ENCODE data around the gene ST6GAL1. TPM values are rescaled to one million over a fixed set of nuclear protein-coding genes. Genes with fewer than 3 reads are reported as not detected.
A peak's percentile ranks its signal among the peaks of the same experiment; 100 is the strongest.

ST6GAL1 gene
- total RNA-seq, 1 experiment from 2014 or later, result 74.2 TPM

DNA sequence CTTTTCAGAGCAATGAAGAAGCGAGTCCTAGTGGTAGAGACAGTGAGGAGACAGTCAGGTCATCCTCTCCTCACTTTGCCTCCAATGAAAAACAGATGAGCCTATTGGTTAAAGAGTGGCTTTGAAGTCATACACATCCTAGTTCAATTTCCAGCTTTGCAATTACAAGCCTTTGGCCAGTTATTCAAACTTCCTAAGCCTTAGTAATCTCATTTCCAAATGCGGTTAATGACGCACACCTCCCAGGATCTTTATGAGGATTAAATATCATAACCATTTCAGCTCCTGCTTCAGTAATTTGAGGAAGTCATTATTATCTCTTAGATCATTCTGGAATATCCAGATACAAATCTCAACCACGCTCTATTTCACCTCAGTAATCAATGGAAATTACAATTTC lies 10.0 kb upstream of the ST6GAL1 start:
- no peaks in the 10 kb centered on the region for H3K9me3 ChIP-seq (ENCODE audit: low read depth, low read length, poor library complexity, severe bottlenecking)
- no TSS peak for BruUV-seq (replicated peaks)

DNA sequence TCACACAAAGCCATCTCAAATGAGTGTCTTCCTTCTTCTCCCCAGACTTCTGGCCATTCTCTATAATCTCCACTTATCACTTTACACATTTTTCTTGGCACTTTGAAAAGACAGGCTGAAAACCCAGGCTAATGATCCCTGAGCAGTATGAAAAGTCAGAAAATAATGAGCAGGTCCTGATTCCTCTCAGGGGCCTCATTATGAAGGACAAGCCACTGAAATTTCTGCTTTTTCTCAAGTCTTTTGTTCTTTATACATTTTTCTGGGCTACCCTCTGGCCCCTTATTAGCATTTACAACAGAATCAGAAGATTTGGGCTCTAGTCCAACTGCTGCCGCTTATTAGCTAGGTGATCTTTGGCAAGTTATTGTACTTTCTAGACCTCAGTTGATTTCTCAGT lies 9.5 kb upstream of the ST6GAL1 start:
- H3K4me3 ChIP-seq (ENCODE audit: low read depth, low read length, poor library complexity, severe bottlenecking), result no peak overlapping the region
- H3K4me1 ChIP-seq (ENCODE audit: insufficient read depth, low read length, poor library complexity, severe bottlenecking), result peaks cover 34% of the 10 kb centered on the region
- H3K27me3 ChIP-seq (replicated peaks; ENCODE audit: insufficient read depth, low read depth, low read length, poor library complexity), result no peaks in the 10 kb centered on the region
- no peak for DNase-seq (ENCODE audit: low spot score)
- BruUV-seq (replicated peaks), result no TSS peak
- ChIA-PET POLR2A (ENCODE audit: low non-redundant PET) (interaction anchor here (1.1 kb wide), 1 partner anchor 39 kb away, joined by 3 read pairs; no protein-coding TSS in a partner anchor), CTCF (no interaction called here)
- TF ChIP-seq, protein P1, sequence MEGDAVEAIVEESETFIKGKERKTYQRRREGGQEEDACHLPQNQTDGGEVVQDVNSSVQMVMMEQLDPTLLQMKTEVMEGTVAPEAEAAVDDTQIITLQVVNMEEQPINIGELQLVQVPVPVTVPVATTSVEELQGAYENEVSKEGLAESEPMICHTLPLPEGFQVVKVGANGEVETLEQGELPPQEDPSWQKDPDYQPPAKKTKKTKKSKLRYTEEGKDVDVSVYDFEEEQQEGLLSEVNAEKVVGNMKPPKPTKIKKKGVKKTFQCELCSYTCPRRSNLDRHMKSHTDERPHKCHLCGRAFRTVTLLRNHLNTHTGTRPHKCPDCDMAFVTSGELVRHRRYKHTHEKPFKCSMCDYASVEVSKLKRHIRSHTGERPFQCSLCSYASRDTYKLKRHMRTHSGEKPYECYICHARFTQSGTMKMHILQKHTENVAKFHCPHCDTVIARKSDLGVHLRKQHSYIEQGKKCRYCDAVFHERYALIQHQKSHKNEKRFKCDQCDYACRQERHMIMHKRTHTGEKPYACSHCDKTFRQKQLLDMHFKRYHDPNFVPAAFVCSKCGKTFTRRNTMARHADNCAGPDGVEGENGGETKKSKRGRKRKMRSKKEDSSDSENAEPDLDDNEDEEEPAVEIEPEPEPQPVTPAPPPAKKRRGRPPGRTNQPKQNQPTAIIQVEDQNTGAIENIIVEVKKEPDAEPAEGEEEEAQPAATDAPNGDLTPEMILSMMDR (conservative IDR thresholded peaks at IDR 0.05; ENCODE audit: low read depth, low read length), result no peak
- TF ChIP-seq EZH2 (IDR thresholded peaks at IDR 0.05; ENCODE audit: borderline replicate concordance, low read depth, low read length, poor library complexity, severe bottlenecking), result no peak
- no peaks in the 10 kb centered on the region for H3K9me3 ChIP-seq (ENCODE audit: low read depth, low read length, poor library complexity, severe bottlenecking)
- intact Hi-C loops (cut with micrococcal nuclease; ENCODE audit: unreplicated experiment), result no loop called here
- H3K27ac ChIP-seq (ENCODE audit: low read depth, low read length, poor library complexity, severe bottlenecking), result peak overlapping the region; percentile 38
- no peaks in the 10 kb centered on the region for H3K36me3 ChIP-seq (ENCODE audit: insufficient read depth, low read length, poor library complexity, severe bottlenecking)

More for the DNA sequence above, 10.0 kb upstream of the ST6GAL1 start:
- Histone ChIP-seq H3K4me3 (ENCODE audit: low read depth, low read length, poor library complexity, severe bottlenecking) (no peak overlapping the region), H3K36me3 (ENCODE audit: insufficient read depth, low read length, poor library complexity, severe bottlenecking) (no peaks in the 10 kb centered on the region), H3K27ac (ENCODE audit: low read depth, low read length, poor library complexity, severe bottlenecking) (peak overlapping the region; percentile 38), H3K4me1 (ENCODE audit: insufficient read depth, low read length, poor library complexity, severe bottlenecking) (peaks cover 34% of the 10 kb centered on the region), H3K27me3 (replicated peaks; ENCODE audit: insufficient read depth, low read depth, low read length, poor library complexity) (no peaks in the 10 kb centered on the region)
- POLR2A ChIA-PET (ENCODE audit: low non-redundant PET), result interaction anchor here (1.1 kb wide), 1 partner anchor 40 kb away, joined by 3 read pairs; no protein-coding TSS in a partner anchor
- intact Hi-C loops (cut with micrococcal nuclease; ENCODE audit: unreplicated experiment), result no loop called here
- peak; percentile 67 for DNase-seq (ENCODE audit: low spot score)
- no peak for TF ChIP-seq EZH2 (IDR thresholded peaks at IDR 0.05; ENCODE audit: borderline replicate concordance, low read depth, low read length, poor library complexity, severe bottlenecking)
- TF ChIP-seq, protein P1 (conservative IDR thresholded peaks at IDR 0.05; ENCODE audit: low read depth, low read length), result no peak
- CTCF ChIA-PET, result no interaction called here

DNA sequence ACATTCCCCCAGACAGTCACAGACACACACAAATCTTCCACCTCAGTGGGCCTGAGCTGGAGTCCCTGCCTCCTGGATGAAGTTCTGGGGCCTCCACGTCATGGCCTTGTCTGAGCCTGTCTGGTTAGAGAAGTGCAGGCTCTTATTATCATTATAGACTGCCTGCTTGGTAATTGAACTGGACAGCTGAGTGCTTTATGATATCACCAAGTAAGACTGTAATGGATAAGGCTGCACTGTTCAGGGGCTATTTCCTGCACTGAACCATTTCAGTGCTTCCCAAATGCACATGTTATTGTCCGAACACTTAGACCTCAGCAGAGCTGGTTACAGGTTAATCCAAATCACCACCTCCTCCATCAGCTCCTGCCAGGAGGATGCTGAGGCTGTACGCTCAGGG lies 8.7 kb upstream of the ST6GAL1 start:
- POLR2A ChIA-PET (ENCODE audit: low non-redundant PET), result no interaction called here
- DNase-seq (ENCODE audit: low spot score), result no peak

More for the DNA sequence above, 8.7 kb upstream of the ST6GAL1 start:
- Histone ChIP-seq H3K4me1 (ENCODE audit: insufficient read depth, low read length, poor library complexity, severe bottlenecking) (peaks cover 27% of the 10 kb centered on the region), H3K27ac (ENCODE audit: low read depth, low read length, poor library complexity, severe bottlenecking) (no peak overlapping the region), H3K36me3 (ENCODE audit: insufficient read depth, low read length, poor library complexity, severe bottlenecking) (no peaks in the 10 kb centered on the region), H3K4me3 (ENCODE audit: low read depth, low read length, poor library complexity, severe bottlenecking) (no peak overlapping the region), H3K9me3 (ENCODE audit: low read depth, low read length, poor library complexity, severe bottlenecking) (no peaks in the 10 kb centered on the region), H3K27me3 (replicated peaks; ENCODE audit: insufficient read depth, low read depth, low read length, poor library complexity) (no peaks in the 10 kb centered on the region)
- TF ChIP-seq, protein P1 (conservative IDR thresholded peaks at IDR 0.05; ENCODE audit: low read depth, low read length), result no peak
- no peak for TF ChIP-seq EZH2 (IDR thresholded peaks at IDR 0.05; ENCODE audit: borderline replicate concordance, low read depth, low read length, poor library complexity, severe bottlenecking)
- intact Hi-C loops (cut with micrococcal nuclease; ENCODE audit: unreplicated experiment), result no loop called here
- BruUV-seq (replicated peaks), result no TSS peak
- CTCF ChIA-PET, result no interaction called here

Data from A673 (cell line).